HG02852 (cell line): Measurements from ENCODE around the gene GTF3C5.
"Not testable (repeated sequence)": the region's sequence is repeated elsewhere in the genome, so short reads cannot be mapped to it uniquely, and the experiment has no call there.

Source experiments
- ATAC-seq: cut with Tn5 transposase; IDR thresholded peaks from one replicate; pipeline ENCODE4 v1.9.1; 2021; ENCODE audit warnings: mild to moderate bottlenecking, moderate library complexity; ENCODE audit not compliant: unreplicated experiment

GTF3C5 gene

DNA sequence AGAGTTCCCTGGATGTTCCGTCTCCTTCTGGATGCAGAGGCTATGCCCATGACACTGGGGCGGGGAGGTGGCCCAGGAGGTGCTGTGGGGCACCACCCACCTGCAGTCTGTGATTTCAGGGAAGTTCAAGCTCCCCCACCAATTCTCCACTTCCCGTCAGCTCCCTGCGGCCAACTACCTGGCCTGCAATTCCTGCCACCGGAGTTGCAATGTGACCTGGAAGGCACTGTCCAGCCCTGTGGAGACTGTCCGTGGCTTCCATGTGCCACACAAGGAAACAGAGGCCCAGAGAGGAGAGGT, 35.7 kb upstream of the GTF3C5 start:
- no peak for ATAC-seq

- ATAC-seq: no peak
Observed at GRCh38 chr9:132995879-132996278, 34.9 kb upstream of the GTF3C5 start.

GRCh38 chr9:132996526-132996925, 34.3 kb upstream of the GTF3C5 start:
- no peak for ATAC-seq

- ATAC-seq: no peak
Observed at GRCh38 chr9:132997591-132997990, 33.2 kb upstream of the GTF3C5 start.

DNA sequence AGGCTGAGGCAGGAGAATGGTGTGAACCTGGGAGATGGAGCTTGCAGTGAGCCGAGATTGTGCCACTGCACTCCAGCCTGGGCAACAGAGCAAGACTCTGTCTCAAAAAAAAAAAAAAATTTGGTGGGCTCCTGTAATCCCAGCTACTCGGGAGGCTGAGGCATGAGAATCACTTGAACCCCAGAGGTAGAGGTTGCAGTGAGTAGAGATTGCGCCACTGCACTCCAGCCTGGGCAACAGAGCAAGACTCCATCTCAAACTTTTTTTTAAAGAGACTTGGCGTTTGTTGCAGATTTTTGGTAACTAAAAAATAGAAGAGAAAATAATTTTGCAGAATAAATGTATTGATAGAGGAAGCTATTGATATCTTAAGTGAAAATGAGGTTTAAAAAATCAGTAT, 32.6 kb upstream of the GTF3C5 start:
- ATAC-seq: not testable (repeated sequence)

- no peak for ATAC-seq
Observed at GRCh38 chr9:132998831-132999635, 31.8 kb upstream of the GTF3C5 start.

GRCh38 chr9:133002147-133003070, 28.4 kb upstream of the GTF3C5 start:
- no peak for ATAC-seq

- no peak for ATAC-seq
Observed at GRCh38 chr9:133003071-133003461, 27.7 kb upstream of the GTF3C5 start.

DNA sequence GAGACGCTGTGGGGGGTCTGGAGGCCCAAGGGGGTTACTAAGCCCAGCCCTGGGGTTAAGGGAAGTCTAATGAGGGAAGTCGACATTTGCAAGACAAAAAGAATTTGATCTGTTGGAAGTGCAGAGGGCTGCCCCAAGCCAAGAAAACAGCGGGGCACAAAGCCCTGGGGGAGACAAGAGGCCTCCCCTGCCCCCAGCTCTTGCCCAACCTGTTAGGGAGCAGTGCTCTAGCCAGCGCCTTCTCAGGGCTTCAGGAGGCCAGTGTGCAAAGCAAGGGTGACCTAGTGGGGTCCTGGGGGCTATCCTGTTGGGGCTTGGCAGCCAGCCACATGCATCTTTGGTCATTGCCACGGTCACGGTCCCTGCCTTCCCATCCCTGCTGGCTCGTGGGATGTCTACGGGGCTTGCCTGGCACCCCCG, 27.1 kb upstream of the GTF3C5 start:
- ATAC-seq: no peak

DNA sequence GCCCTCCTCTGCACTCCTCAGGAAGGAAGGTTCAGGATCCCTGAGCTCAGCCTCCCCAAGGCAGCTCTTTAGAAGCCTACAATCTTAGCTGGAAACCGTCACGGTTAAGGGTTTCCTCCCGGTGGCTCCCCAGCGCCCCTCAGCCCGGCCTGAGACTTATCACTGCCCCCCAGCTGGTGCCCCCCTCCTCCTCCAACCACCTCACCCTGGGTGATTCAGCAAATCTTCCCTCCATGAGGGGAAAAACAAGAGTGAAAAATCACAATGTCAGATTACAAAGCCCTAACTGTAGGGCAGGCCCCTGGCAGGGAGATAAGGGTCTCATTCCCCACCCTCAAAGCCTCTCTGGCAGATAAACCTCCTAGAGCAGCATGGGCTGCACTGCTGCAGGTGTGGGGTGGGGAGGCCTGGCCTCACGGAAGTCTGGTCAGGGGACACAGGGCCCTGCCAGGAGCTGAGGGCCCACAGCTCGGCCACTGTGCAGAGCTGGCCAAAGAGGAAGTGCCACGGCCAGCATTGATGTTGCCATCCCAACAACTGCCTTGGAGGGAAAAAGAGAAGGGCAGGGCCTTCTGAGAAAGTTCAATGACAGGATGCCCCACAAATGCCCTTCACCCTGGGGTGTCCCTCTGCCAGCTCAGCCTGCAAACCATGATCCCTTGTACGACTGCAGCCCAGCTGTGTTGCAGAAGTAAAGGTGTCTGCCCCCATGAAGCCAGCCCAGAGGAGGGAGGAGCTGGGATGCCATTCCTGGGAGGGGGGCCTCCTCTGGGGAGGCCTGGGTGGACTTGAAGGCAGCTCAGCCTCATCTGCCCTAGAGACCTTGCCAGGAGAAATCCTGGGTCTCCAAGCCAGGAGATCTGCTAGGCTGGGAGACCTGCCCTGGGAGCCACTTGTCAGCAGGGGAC, 26.5 kb upstream of the GTF3C5 start:
- ATAC-seq: no peak

DNA sequence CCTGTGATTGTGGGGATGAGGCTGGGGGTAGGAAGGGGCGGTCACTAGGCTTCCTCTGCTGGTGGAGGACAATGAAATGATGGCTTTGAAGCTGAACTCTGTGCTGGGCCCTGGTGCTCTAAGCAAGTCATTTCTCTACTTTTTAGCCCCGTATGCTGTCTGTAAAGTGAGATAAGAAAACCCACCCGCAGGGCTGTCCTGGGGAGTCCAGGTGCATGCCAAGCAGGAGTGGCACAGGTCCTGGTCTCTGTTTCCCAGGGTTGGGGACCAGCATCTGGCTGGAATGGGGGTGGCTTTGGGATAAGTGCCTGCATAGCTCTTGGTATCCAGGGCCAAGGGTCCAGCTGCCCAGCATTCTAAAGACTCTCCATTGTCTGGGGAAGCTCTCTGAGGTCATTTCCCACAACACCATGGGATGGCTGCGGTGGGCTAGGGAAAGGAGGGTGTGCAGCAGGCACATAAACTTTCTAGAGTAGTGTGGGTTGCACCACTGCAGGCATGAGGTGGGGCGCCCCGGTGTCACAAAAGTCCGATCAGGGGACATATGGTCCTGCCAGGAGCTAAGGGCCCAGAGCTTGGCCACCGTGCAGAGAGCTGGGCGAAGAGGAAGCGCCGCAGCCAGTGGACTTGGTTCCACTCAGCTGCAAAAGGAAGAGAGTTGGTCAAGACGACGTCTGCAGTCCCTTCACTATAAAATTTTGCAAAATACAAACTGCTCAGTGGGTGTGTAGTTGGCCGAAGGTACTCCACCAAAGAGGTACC, 25.6 kb upstream of the GTF3C5 start:
- ATAC-seq: no peak

GRCh38 chr9:133005957-133006356, 24.8 kb upstream of the GTF3C5 start:
- ATAC-seq: no peak

- no peak for ATAC-seq
Observed at GRCh38 chr9:133006731-133007352, 24.0 kb upstream of the GTF3C5 start.

DNA sequence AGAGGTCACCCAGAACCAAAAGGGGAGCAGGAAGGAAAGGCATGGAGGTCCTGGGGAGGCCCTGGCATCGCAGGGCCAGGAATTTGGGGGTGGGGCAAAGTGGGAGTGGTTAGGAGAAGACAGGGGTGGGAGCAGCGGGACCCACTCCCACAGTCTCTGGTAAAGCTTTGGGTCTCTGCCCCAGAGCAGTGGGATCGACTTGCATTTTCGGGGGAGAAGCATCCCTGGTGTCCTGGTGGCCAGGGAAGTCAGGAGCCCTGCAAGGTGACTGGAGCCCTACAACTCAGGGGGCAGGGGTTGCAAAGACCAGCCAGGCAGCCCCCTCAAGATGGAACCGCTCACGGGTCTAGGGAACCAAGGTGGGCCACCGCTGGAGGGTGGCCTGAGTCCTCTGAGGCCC, 22.4 kb upstream of the GTF3C5 start:
- ATAC-seq: no peak

GRCh38 chr9:133008824-133009223, 22.0 kb upstream of the GTF3C5 start:
- ATAC-seq: no peak

DNA sequence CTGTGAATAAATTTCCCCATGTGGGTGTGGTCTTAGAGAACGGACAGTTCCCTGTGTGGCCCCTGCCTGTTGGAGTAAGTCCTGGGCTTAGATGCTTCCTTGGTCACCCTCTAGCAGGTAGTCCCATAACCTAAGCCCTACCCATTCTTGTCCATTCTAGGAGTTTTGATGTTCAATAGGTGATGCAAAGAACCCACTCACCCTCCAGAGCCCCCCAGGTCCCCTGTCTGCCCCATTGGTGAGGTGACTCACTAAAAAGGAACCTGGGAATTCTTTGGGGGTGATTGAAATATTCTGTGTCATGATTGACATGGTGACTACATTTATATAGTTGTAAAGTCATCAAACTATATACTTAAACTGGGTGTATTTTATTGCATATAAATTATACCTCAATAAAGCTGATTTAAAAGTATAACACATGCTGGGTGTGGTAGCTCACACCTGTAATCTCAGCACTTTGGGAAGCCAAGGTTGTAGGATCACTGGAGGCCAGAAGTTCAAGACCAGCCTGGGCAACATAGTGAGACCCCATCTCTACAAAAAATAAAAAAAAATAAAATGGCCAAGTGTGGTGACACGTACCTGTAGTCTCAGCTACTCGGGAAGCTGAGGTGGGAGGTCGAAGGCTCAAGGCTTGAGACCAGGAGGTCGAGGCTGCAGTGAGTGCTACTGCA, 20.8 kb upstream of the GTF3C5 start:
- no peak for ATAC-seq

DNA sequence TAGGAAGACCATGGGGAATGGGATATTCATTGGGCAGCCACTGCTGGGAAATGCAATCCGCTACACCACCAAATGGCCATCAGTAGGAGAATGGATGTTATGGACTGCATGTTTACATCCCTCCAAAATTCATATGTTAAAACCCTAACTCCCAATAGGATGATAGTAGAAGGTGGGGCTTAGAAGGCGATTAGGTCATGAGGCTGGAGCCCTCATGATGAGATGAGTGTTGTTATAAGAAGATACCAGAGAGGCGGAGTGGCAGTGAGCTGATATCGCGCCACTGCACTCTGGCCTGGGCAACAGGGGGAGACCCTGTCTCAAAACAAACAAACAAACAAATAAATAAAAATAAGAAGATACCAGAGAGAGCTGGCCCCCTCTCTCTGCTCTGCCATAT, 16.1 kb upstream of the GTF3C5 start:
- no peak for ATAC-seq

GRCh38 chr9:133023117-133023890, 7.5 kb upstream of the GTF3C5 start:
- ATAC-seq: no peak

GRCh38 chr9:133026426-133026825, 4.4 kb upstream of the GTF3C5 start:
- ATAC-seq: no peak
